HCT116 (cell line): Measurements from ENCODE around the gene HOXD3. TPM values are rescaled to one million over a fixed set of nuclear protein-coding genes. Genes with fewer than 3 reads are reported as not detected.

Experiments used
- ATAC-seq: fragments of 200-7000 bp; cut with Tn5 transposase; 2 replicates; pipeline ENCODE4 v1.9.1; 2020; ENCODE audit warnings: mild to moderate bottlenecking, moderate library complexity
- BruUV-seq: library from RNA; stranded (reverse); fragments of 400-500 nt; replicated peaks from 2 replicates; lab custom pipeline; 2021; lab: Mats Ljungman, UMichigan
- CTCF ChIA-PET: fragments of 300-600 bp; sonication (Branson Sonifier 250); formaldehyde crosslinking; loops from one replicate; lab custom pipeline; 2021; ENCODE audit warnings: antibody characterized with exemption; lab: Charles Lee
- POLR2A ChIA-PET: fragments of 300-600, 350-600 bp; sonication (Branson Sonifier 250); formaldehyde crosslinking; loops from one replicate; lab custom pipeline; 2021; ENCODE audit warnings: antibody characterized with exemption; lab: Charles Lee
- RAD21 ChIA-PET, 2 experiments: fragments of 300-600 bp; sonication (Branson Sonifier 250); formaldehyde crosslinking; loops; one replicate each; lab custom pipeline; 2023; ENCODE audit warnings: low total read pairs in 2 of 2; ENCODE audit not compliant: uncharacterized antibody in 2 of 2, unreplicated experiment in 2 of 2, low non-redundant PET in 1 of 2; lab: Charles Lee
- DNase-seq: peaks from one replicate; pipeline ENCODE4 v3.0.0-alpha.2; 2010; ENCODE audit warnings: low read depth, low spot score
- H2AFZ ChIP-seq: fragments of 200-600 bp; shearing (Covaris generic), sonication (generic); 2 replicates; pipeline ENCODE4 v1.6.1; 2017; ENCODE audit warnings: low read depth, mixed run types, mixed read lengths, antibody characterized with exemption, low read length; ENCODE audit not compliant: poor library complexity, severe bottlenecking
- H3K27ac ChIP-seq: 2 replicates; pipeline ENCODE4 v1.5.1; 2012; ENCODE audit warnings: low read depth, low read length
- H3K27me3 ChIP-seq: fragments of 200-600 bp; sonication (generic); 2 replicates; pipeline ENCODE4 v1.6.1; 2016; ENCODE audit warnings: mixed run types, low read length, mixed read lengths; ENCODE audit not compliant: insufficient read depth
- H3K36me3 ChIP-seq, 2 experiments: fragments of 200-500 bp in 1 of 2; fragments of 200-600 bp in 1 of 2; sonication (Bioruptor generic) in 1 of 2; sonication (generic) in 1 of 2; 2 replicates each; pipeline versions ENCODE4 v1.5.1 to v1.6.1; 2014 to 2016; ENCODE audit warnings: low read length in 2 of 2, inconsistent platforms in 1 of 2, mixed read lengths in 1 of 2, mixed run types in 1 of 2; ENCODE audit not compliant: insufficient read depth in 2 of 2, control insufficient read depth in 1 of 2
- H3K4me1 ChIP-seq, 2 experiments: fragments of 200-600 bp in 1 of 2; sonication (generic) in 1 of 2; 2 replicates each; pipeline versions ENCODE4 v1.5.1 to v1.6.1; 2012 to 2017; ENCODE audit warnings: low read length in 2 of 2, inconsistent platforms in 1 of 2, mild to moderate bottlenecking in 1 of 2, mixed read lengths in 1 of 2, mixed run types in 1 of 2, moderate library complexity in 1 of 2; ENCODE audit not compliant: insufficient read depth in 2 of 2, control insufficient read depth in 1 of 2
- H3K4me2 ChIP-seq: fragments of 200-600 bp; sonication (generic); 2 replicates; pipeline ENCODE4 v1.6.1; 2017; ENCODE audit warnings: mixed run types, low read length, mixed read lengths
- H3K4me3 ChIP-seq, 2 experiments: fragments of 200-600 bp in 1 of 2; sonication (generic) in 1 of 2; replicated peaks in 1 of 2; 2 replicates each; pipeline ENCODE4 v1.5.1; 2011 to 2016; ENCODE audit warnings: low read length in 2 of 2, control low read depth in 1 of 2, low read depth in 1 of 2, mild to moderate bottlenecking in 1 of 2, mixed read lengths in 1 of 2, mixed run types in 1 of 2
- H3K79me2 ChIP-seq: fragments of 200-600 bp; sonication (generic); 2 replicates; pipeline ENCODE4 v1.6.1; 2017; ENCODE audit warnings: mild to moderate bottlenecking, mixed run types, low read length, moderate library complexity, mixed read lengths; ENCODE audit not compliant: insufficient read depth
- H3K9ac ChIP-seq: fragments of 200-600 bp; sonication (generic); 2 replicates; pipeline ENCODE4 v1.6.1; 2016; ENCODE audit warnings: low read length, mixed read lengths
- H3K9me2 ChIP-seq: fragments of 200-600 bp; sonication (generic), shearing (Covaris generic); 2 replicates; pipeline ENCODE4 v1.6.1; 2017; ENCODE audit warnings: mixed run types, mild to moderate bottlenecking, moderate library complexity; ENCODE audit not compliant: insufficient read depth
- H3K9me3 ChIP-seq, 2 experiments: fragments of 200-500 bp in 1 of 2; fragments of 200-600 bp in 1 of 2; sonication (Bioruptor generic) in 1 of 2; sonication (generic) in 1 of 2; 2 replicates each; pipeline ENCODE4 v1.6.1; 2014 to 2017; ENCODE audit warnings: low read length in 2 of 2, mixed read lengths in 2 of 2, inconsistent platforms in 1 of 2, low read depth in 1 of 2, mild to moderate bottlenecking in 1 of 2, mixed run types in 1 of 2, moderate library complexity in 1 of 2; ENCODE audit not compliant: control insufficient read depth in 1 of 2, insufficient read depth in 1 of 2
- H4K20me1 ChIP-seq: fragments of 200-600 bp; sonication (generic), shearing (Covaris generic); 2 replicates; pipeline ENCODE4 v1.6.1; 2017; ENCODE audit warnings: mixed run types, mild to moderate bottlenecking, moderate library complexity; ENCODE audit not compliant: insufficient read depth
- CTCF ChIP-seq, 3 experiments: fragments of 200-600 bp in 1 of 3; sonication (generic) in 1 of 3; IDR thresholded peaks in 2 of 3; conservative IDR thresholded peaks in 1 of 3; 2 replicates each; pipeline ENCODE4 v1.5.1; 2012 to 2017; ENCODE audit warnings: low read depth in 2 of 3, low read length in 2 of 3, antibody characterized with exemption in 1 of 3, borderline replicate concordance in 1 of 3, control low read depth in 1 of 3, mild to moderate bottlenecking in 1 of 3, mixed read lengths in 1 of 3, mixed run types in 1 of 3, moderate library complexity in 1 of 3; ENCODE audit not compliant: insufficient read depth in 1 of 3
- EGR1 ChIP-seq: IDR thresholded peaks from 2 replicates; pipeline ENCODE4 v1.6.1; 2012; ENCODE audit warnings: low read depth
- ELF1 ChIP-seq: IDR thresholded peaks from 2 replicates; pipeline ENCODE4 v1.6.1; 2012; ENCODE audit warnings: low read depth, borderline replicate concordance
- FOSL1 ChIP-seq: IDR thresholded peaks from 2 replicates; pipeline ENCODE4 v1.6.1; 2012; ENCODE audit warnings: low read depth
- MAX ChIP-seq: IDR thresholded peaks from 2 replicates; pipeline ENCODE4 v1.6.1; 2012
- POLR2AphosphoS5 ChIP-seq: IDR thresholded peaks from 2 replicates; pipeline ENCODE4 v1.6.1; 2011; ENCODE audit warnings: mild to moderate bottlenecking, low read depth, low read length, moderate library complexity
- RAD21 ChIP-seq: IDR thresholded peaks from 2 replicates; pipeline ENCODE4 v1.6.1; 2012; ENCODE audit warnings: low read depth, mild to moderate bottlenecking
- REST ChIP-seq: IDR thresholded peaks from 2 replicates; pipeline ENCODE4 v1.6.1; 2012; ENCODE audit warnings: low read depth
- YY1 ChIP-seq: IDR thresholded peaks from 2 replicates; pipeline ENCODE4 v1.6.1; 2011; ENCODE audit warnings: low read length, low read depth, moderate library complexity, mild to moderate bottlenecking; ENCODE audit not compliant: insufficient replicate concordance; ENCODE audit errors: extremely low read depth
- intact Hi-C: fragments of 100-400 bp; cut with micrococcal nuclease; formaldehyde crosslinking; loops from 2 replicates; pipeline ENCODE4 v1.10.0; 2022
- total RNA-seq: library from RNA; stranded (reverse); gene quantifications from one replicate; pipeline ENCODE4 v1.2.1, GENCODE V29; 2021; ENCODE audit not compliant: unreplicated experiment

The HOXD3 gene
- total RNA-seq, 1 experiment from 2014 or later = 1.4 TPM

GRCh38 chr2:176112375-176113302 lies 44.5 kb upstream of the HOXD3 start:
- no peak overlapping the region for H3K4me2 ChIP-seq
- ChIA-PET POLR2A (no interaction called here), RAD21 (no interaction called here), CTCF (no interaction called here)
- TF ChIP-seq FOSL1 (no peak), REST (no peak), EGR1 (no peak), ELF1 (no peak), RAD21 (no peak), YY1 (no peak), CTCF (IDR thresholded peaks at IDR 0.05 in 2 of 3, conservative IDR thresholded peaks at IDR 0.05 in 1 of 3; ENCODE audit: borderline replicate concordance in 1 of 3, insufficient read depth in 1 of 3, low read depth in 2 of 3, low read length in 2 of 3) (no peak), MAX (no peak), POLR2AphosphoS5 (no peak)
- ATAC-seq = no peak
- no peak overlapping the region for H3K4me3 ChIP-seq
- H3K9ac ChIP-seq = no peak overlapping the region
- H3K36me3 ChIP-seq = no peaks in the 10 kb centered on the region
- H3K9me2 ChIP-seq = no peaks in the 10 kb centered on the region
- BruUV-seq = no TSS peak
- no peaks in the 10 kb centered on the region for H4K20me1 ChIP-seq
- H3K4me1 ChIP-seq = peaks cover 0 to 7% of the 10 kb centered on the region in 2 experiments; a peak in 1 of 4 replicates
- no peaks in the 10 kb centered on the region for H3K27me3 ChIP-seq
- H3K27ac ChIP-seq = no peak overlapping the region
- DNase-seq = no peak
- intact Hi-C loops = no loop called here
- H3K9me3 ChIP-seq = no peaks in the 10 kb centered on the region
- H2AFZ ChIP-seq = no peak overlapping the region
- no peaks in the 10 kb centered on the region for H3K79me2 ChIP-seq
